B cell (primary cell): ENCODE results near the gene MOB3C. TPM values are rescaled to one million over a fixed set of nuclear protein-coding genes. Genes with fewer than 3 reads are reported as not detected.

ENCODE experiments used
- ATAC-seq: fragments of 200-7000 bp; cut with Tn5 transposase; one replicate; pipeline ENCODE4 v1.10.0; 2021; ENCODE audit warnings: low read depth, mild to moderate bottlenecking, moderate number of reproducible peaks, moderate library complexity
- CTCF ChIA-PET: fragments of 350-600 bp; sonication (Branson Sonifier 250); formaldehyde crosslinking; loops from one replicate; lab custom pipeline; 2021; ENCODE audit warnings: antibody characterized with exemption, inconsistent platforms; lab: Charles Lee
- POLR2A ChIA-PET: fragments of 350-600 bp; sonication (Branson Sonifier 250); formaldehyde crosslinking; loops from one replicate; lab custom pipeline; 2021; ENCODE audit warnings: antibody characterized with exemption; lab: Charles Lee
- DNase-seq: peaks from one replicate; pipeline ENCODE4 v3.0.0; 2013
- H2AFZ ChIP-seq: 2 replicates; pipeline ENCODE4 v1.6.1; 2012; ENCODE audit warnings: mild to moderate bottlenecking, low read depth, low read length; ENCODE audit not compliant: insufficient read depth, poor library complexity, severe bottlenecking
- H3K27ac ChIP-seq, 2 donors: 1 replicate in 1 of 2; 2 replicates in 1 of 2; pipeline ENCODE4 v1.5.1; 2012 to 2013; ENCODE audit warnings: low read length in 2 of 2, mild to moderate bottlenecking in 2 of 2, moderate library complexity in 1 of 2
- H3K27me3 ChIP-seq, 4 experiments: fragments of 200-600 bp in 1 of 4; sonication (generic) in 1 of 4; replicated peaks in 1 of 4; 1 replicate in 2 of 4; 2 replicates in 2 of 4; pipeline versions ENCODE4 v1.6.1 to v1.7.0; 2013 to 2016; ENCODE audit warnings: low read length in 3 of 4, mild to moderate bottlenecking in 2 of 4, mixed read lengths in 1 of 4, moderate library complexity in 1 of 4; ENCODE audit not compliant: insufficient read depth in 4 of 4, control insufficient read depth in 3 of 4; ENCODE audit errors: control extremely low read depth in 1 of 4
- H3K36me3 ChIP-seq, 2 experiments: replicated peaks in 1 of 2; 1 replicate in 1 of 2; 2 replicates in 1 of 2; pipeline versions ENCODE4 v1.6.1 to v1.7.1; 2013; ENCODE audit warnings: low read length in 1 of 2; ENCODE audit not compliant: insufficient read depth in 2 of 2, control insufficient read depth in 1 of 2; ENCODE audit errors: control extremely low read depth in 1 of 2, extremely low read depth in 1 of 2
- H3K4me1 ChIP-seq, 2 donors: fragments of 200-600 bp in 1 of 2; sonication (generic) in 1 of 2; 1 replicate in 1 of 2; 2 replicates in 1 of 2; pipeline versions ENCODE4 v1.5.1 to v1.6.1; 2013 to 2017; ENCODE audit warnings: low read length in 2 of 2; ENCODE audit not compliant: control insufficient read depth in 2 of 2, insufficient read depth in 2 of 2
- H3K4me2 ChIP-seq: replicated peaks from 2 replicates; pipeline ENCODE3; 2012; ENCODE audit warnings: mild to moderate bottlenecking, low read depth, low read length; ENCODE audit not compliant: poor library complexity, severe bottlenecking
- H3K4me3 ChIP-seq, 5 experiments: fragments of 200-600 bp in 1 of 5; sonication (generic) in 1 of 5; 1 replicate in 3 of 5; 2 replicates in 2 of 5; pipeline versions ENCODE4 v1.5.1 to v1.7.0; 2011 to 2016; ENCODE audit warnings: low read length in 4 of 5, mild to moderate bottlenecking in 4 of 5, low read depth in 2 of 5, control low read depth in 1 of 5, moderate library complexity in 1 of 5; ENCODE audit not compliant: insufficient read depth in 1 of 5; ENCODE audit errors: control extremely low read depth in 1 of 5, extremely low read depth in 1 of 5
- H3K79me2 ChIP-seq: fragments of 200-600 bp; sonication (generic); one replicate; pipeline ENCODE4 v1.6.0; 2016; ENCODE audit warnings: low read length; ENCODE audit not compliant: control insufficient read depth, insufficient read depth
- H3K9ac ChIP-seq: fragments of 200-600 bp; sonication (generic); 2 replicates; pipeline ENCODE4 v1.6.1; 2017; ENCODE audit warnings: mild to moderate bottlenecking, low read length, moderate library complexity
- H3K9me3 ChIP-seq, 3 donors: one replicate each; pipeline versions ENCODE4 v1.6.1 to v1.7.1; 2013; ENCODE audit warnings: low read length in 2 of 3; ENCODE audit not compliant: control insufficient read depth in 2 of 3, insufficient read depth in 1 of 3; ENCODE audit errors: control extremely low read depth in 1 of 3
- H4K20me1 ChIP-seq: 2 replicates; pipeline ENCODE4 v1.6.0; 2012; ENCODE audit warnings: mild to moderate bottlenecking, low read length; ENCODE audit not compliant: insufficient read depth, control insufficient read depth, poor library complexity, severe bottlenecking
- H3K27ac Mint-ChIP-seq: one replicate; pipeline ENCODE4 v1.8.0; 2021; ENCODE audit warnings: mixed read lengths
- H3K27me3 Mint-ChIP-seq: one replicate; pipeline ENCODE4 v1.8.0; 2021; ENCODE audit warnings: mixed read lengths
- H3K4me1 Mint-ChIP-seq: one replicate; pipeline ENCODE4 v1.8.0; 2021; ENCODE audit warnings: mixed read lengths
- H3K4me3 Mint-ChIP-seq: one replicate; pipeline ENCODE4 v1.8.0; 2021; ENCODE audit warnings: mixed read lengths
- H3K9me3 Mint-ChIP-seq: one replicate; pipeline ENCODE4 v1.8.0; 2022; ENCODE audit warnings: mixed read lengths; ENCODE audit not compliant: insufficient read depth
- CTCF ChIP-seq: fragments of 200-600 bp; IDR thresholded peaks from one replicate; pipeline ENCODE4 v1.8.0; 2022; ENCODE audit warnings: antibody characterized with exemption, mild to moderate bottlenecking
- EZH2 ChIP-seq: IDR thresholded peaks from 2 replicates; pipeline ENCODE4 v1.6.1; 2012; ENCODE audit warnings: borderline replicate concordance, low read depth, mild to moderate bottlenecking, moderate library complexity, low read length; ENCODE audit not compliant: insufficient read depth, poor library complexity, severe bottlenecking
- whole genome bisulfite sequencing: methylation state at CpG from one replicate; pipeline ENCODE4 v1.1.5; 2013; ENCODE audit warnings: missing lambda C conversion rate; ENCODE audit not compliant: insufficient coverage; 5-methylcytosine and 5-hydroxymethylcytosine counted together
- intact Hi-C: fragments of 100-400 bp; cut with micrococcal nuclease; formaldehyde crosslinking; loops from one replicate; pipeline ENCODE4 v1.10.0; 2022
- polyA plus RNA-seq: library from polyadenylated mRNA; depleted of rRNA; stranded (reverse); fragments of >200 nt; gene quantifications from 2 replicates; pipeline ENCODE4 v1.2.3, GENCODE V29; 2012
- total RNA-seq, 2 donors: library from RNA; stranded (reverse); fragments of 120-200 nt in 1 of 2; gene quantifications; 1 replicate in 1 of 2; 2 replicates in 1 of 2; pipeline versions ENCODE4 v1.2.3 to v1.2.4, GENCODE V29; 2013 to 2022

The MOB3C gene
- total and polyA plus RNA-seq, 2 donors (not counting 1 experiment from before 2014, with no cell fraction given), result 18.9 to 19.2 TPM

DNA sequence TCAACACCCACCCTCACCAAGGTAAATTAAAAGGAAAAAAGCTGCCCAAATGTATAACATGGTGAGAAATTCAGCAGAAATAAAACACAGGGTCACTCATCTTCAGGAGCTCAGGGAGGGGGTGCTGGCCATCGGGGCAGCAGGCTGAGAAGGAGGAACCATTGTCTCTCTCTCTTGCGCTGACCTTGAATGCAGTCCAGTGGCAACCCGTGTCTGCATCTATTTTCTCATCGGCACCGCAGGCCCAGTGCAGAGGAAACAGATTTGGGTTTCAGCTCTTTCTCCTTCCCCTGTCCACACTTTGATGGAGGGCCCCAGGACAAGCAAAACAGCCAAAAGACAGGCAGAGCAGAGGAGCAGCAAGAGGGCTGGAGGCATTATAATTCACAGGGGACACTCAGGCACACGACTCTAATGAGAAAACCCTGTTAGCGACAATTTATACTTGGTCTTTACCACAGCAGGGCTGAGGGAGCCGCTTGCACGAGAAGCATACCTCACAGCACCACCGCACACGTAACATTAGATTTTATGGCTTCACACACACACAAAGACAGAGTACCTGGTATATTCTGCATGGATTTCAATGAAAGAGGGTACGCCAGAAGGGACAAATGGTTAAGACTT lies 31.2 kb downstream of the MOB3C start:
- ChIA-PET POLR2A (no interaction called here), CTCF (no interaction called here)
- no peaks in the 10 kb centered on the region for H3K4me1 ChIP-seq
- no peaks in the 10 kb centered on the region for H4K20me1 ChIP-seq
- no peak overlapping the region for H2AFZ ChIP-seq
- H3K9me3 Mint-ChIP-seq, result no peaks in the 10 kb centered on the region
- no peak overlapping the region for H3K9ac ChIP-seq
- H3K4me3 Mint-ChIP-seq, result no peak overlapping the region
- H3K4me2 ChIP-seq, result no peak overlapping the region
- no peaks in the 10 kb centered on the region for H3K27me3 ChIP-seq
- intact Hi-C loops, result no loop called here
- 91% methylated on average over 7 of the region's 12 CpGs for WGBS
- ATAC-seq (no peak), DNase-seq (no peak)
- peaks cover 0 to 47% of the 10 kb centered on the region in 2 experiments for H3K36me3 ChIP-seq
- peaks cover 2% of the 10 kb centered on the region for H3K4me1 Mint-ChIP-seq
- no peak overlapping the region for H3K27ac Mint-ChIP-seq
- H3K9me3 ChIP-seq, result no peaks in the 10 kb centered on the region
- H3K79me2 ChIP-seq, result no peaks in the 10 kb centered on the region
- no peaks in the 10 kb centered on the region for H3K27me3 Mint-ChIP-seq
- H3K27ac ChIP-seq, result no peak overlapping the region
- TF ChIP-seq EZH2 (no peak), CTCF (no peak)
- H3K4me3 ChIP-seq, result no peak overlapping the region

DNA sequence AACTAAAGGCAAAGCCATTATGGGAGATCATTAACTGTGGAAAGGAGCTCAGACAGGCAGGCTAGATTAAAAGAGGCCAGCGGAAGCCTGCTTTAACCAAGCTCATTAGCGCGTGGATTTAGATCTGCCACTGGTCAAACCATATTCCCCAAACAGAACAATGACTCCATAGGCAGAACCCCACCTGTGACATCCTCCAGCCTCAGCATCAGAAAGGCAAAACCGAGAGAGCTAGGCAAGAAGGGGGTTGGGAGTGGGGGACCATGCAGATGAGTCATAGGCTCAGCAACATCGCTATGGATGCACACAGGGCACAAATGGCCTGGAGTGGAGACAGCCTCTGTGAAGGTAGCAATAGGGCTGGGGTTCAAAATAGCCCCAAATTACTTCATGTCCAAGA lies 33.1 kb downstream of the MOB3C start:
- ChIA-PET CTCF (interaction anchor here (0.6 to 1.4 kb wide), 2 partner anchors 67 to 103 kb away, joined by 3 read pairs; no protein-coding TSS in a partner anchor), POLR2A (no interaction called here)
- Histone ChIP-seq H4K20me1 (no peaks in the 10 kb centered on the region), H3K79me2 (no peaks in the 10 kb centered on the region), H3K9ac (no peak overlapping the region), H3K27ac (no peak overlapping the region), H2AFZ (no peak overlapping the region), H3K9me3 (no peaks in the 10 kb centered on the region), H3K36me3 (peaks cover 0 to 47% of the 10 kb centered on the region in 2 experiments), H3K4me2 (no peak overlapping the region), H3K4me3 (no peak overlapping the region), H3K4me1 (no peaks in the 10 kb centered on the region), H3K27me3 (no peaks in the 10 kb centered on the region)
- no peaks in the 10 kb centered on the region for H3K27me3 Mint-ChIP-seq
- peaks cover 2% of the 10 kb centered on the region for H3K4me1 Mint-ChIP-seq
- WGBS, result 91% methylated on average over 4 of the region's 5 CpGs
- no peak for DNase-seq
- intact Hi-C loops, result no loop called here
- no peak overlapping the region for H3K27ac Mint-ChIP-seq
- ATAC-seq, result no peak
- TF ChIP-seq CTCF, result no peak
- TF ChIP-seq EZH2, result no peak
- no peaks in the 10 kb centered on the region for H3K9me3 Mint-ChIP-seq
- H3K4me3 Mint-ChIP-seq, result no peak overlapping the region
